ENCODE results near the gene CDS1.
"Not testable (repeated sequence)": the region's sequence is repeated elsewhere in the genome, so short reads cannot be mapped to it uniquely, and the experiment has no call there.

DNA sequence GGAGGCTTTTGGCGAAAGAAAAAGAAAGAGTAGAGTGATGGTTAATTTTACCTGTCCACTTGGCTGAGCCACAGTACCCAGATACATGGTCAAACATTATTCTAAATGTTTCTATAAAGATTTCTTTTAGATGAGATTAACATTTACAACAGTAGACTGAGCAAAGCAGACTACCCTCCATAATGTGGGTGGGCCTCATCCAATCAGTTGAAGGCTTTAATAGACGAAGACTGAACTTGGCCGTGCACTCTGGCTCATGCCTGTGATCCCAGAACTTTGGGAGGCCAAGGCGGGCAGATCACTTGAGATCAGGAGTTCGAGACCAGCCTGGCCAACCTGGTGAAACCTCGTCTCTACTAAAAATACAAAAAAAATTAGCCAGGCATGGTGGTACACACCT lies 33.7 kb upstream of the CDS1 start:
- TF ChIP-seq, protein P1, sequence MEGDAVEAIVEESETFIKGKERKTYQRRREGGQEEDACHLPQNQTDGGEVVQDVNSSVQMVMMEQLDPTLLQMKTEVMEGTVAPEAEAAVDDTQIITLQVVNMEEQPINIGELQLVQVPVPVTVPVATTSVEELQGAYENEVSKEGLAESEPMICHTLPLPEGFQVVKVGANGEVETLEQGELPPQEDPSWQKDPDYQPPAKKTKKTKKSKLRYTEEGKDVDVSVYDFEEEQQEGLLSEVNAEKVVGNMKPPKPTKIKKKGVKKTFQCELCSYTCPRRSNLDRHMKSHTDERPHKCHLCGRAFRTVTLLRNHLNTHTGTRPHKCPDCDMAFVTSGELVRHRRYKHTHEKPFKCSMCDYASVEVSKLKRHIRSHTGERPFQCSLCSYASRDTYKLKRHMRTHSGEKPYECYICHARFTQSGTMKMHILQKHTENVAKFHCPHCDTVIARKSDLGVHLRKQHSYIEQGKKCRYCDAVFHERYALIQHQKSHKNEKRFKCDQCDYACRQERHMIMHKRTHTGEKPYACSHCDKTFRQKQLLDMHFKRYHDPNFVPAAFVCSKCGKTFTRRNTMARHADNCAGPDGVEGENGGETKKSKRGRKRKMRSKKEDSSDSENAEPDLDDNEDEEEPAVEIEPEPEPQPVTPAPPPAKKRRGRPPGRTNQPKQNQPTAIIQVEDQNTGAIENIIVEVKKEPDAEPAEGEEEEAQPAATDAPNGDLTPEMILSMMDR (IDR thresholded peaks at IDR 0.05) = not testable (repeated sequence)
- TF ChIP-seq EP300, POLR2A, POLR2AphosphoS5 (IDR thresholded peaks at IDR 0.05): not testable (repeated sequence)
